SK-N-SH treated with all-trans-retinoic acid at 6 μM for 48 hours (cell line): ENCODE measurements around the gene FCF1.

Experiments used
- ATAC-seq: fragments of 200-7000 bp; cut with Tn5 transposase; 3 replicates; pipeline ENCODE4 v1.9.1; 2020; ENCODE audit warnings: mild to moderate bottlenecking, moderate library complexity
- BACH2 ChIP-seq: fragments of 250-450 bp; sonication (Bioruptor Pico); IDR thresholded peaks from 2 replicates; pipeline ENCODE4 v1.9.0; 2021; ENCODE audit warnings: mild to moderate bottlenecking, borderline replicate concordance
- CSDC2 ChIP-seq: fragments of 250-450 bp; sonication (Bioruptor Pico); IDR thresholded peaks from 2 replicates; pipeline ENCODE4 v1.5.0; 2020; ENCODE audit warnings: mild to moderate bottlenecking, moderate library complexity
- ESRRG ChIP-seq: fragments of 250-450 bp; sonication (Bioruptor Pico); IDR thresholded peaks from 2 replicates; pipeline ENCODE4 v1.6.1; 2021; ENCODE audit warnings: mild to moderate bottlenecking
- GLIS3 ChIP-seq: fragments of 250-450 bp; sonication (Bioruptor Pico); IDR thresholded peaks from 2 replicates; pipeline ENCODE4 v1.5.0; 2020; ENCODE audit warnings: mild to moderate bottlenecking, moderate library complexity
- ISL1 ChIP-seq: fragments of 250-450 bp; sonication (Bioruptor Pico); IDR thresholded peaks from 2 replicates; pipeline ENCODE4 v2.1.2; 2022; ENCODE audit warnings: mild to moderate bottlenecking, moderate library complexity
- OSR1 ChIP-seq: fragments of 250-450 bp; sonication (Bioruptor Pico); IDR thresholded peaks from 2 replicates; pipeline ENCODE4 v1.8.0; 2022; ENCODE audit warnings: moderate library complexity, mild to moderate bottlenecking, inconsistent platforms
- PPARA ChIP-seq: fragments of 250-450 bp; sonication (Bioruptor Pico); IDR thresholded peaks from 2 replicates; pipeline ENCODE4 v1.5.0; 2020; ENCODE audit warnings: mild to moderate bottlenecking, borderline replicate concordance
- RARB ChIP-seq: fragments of 250-450 bp; sonication (Bioruptor Pico); IDR thresholded peaks from 2 replicates; pipeline ENCODE4 v1.8.0; 2021; ENCODE audit warnings: mild to moderate bottlenecking, moderate library complexity
- SNAI2 ChIP-seq: fragments of 250-450 bp; sonication (Bioruptor Pico); IDR thresholded peaks from 2 replicates; pipeline ENCODE4 v1.5.0; 2020; ENCODE audit warnings: mild to moderate bottlenecking, moderate library complexity
- TCF4 ChIP-seq: fragments of 250-450 bp; sonication (Bioruptor Pico); IDR thresholded peaks from 2 replicates; pipeline ENCODE4 v1.8.0; 2021; ENCODE audit warnings: mild to moderate bottlenecking, moderate library complexity, borderline replicate concordance
- TOX ChIP-seq: fragments of 250-450 bp; sonication (Bioruptor Pico); IDR thresholded peaks from 2 replicates; pipeline ENCODE4 v1.8.0; 2021; ENCODE audit warnings: mild to moderate bottlenecking, moderate library complexity, borderline replicate concordance
- ZC3H10 ChIP-seq: fragments of 250-450 bp; sonication (Bioruptor Pico); IDR thresholded peaks from 2 replicates; pipeline ENCODE4 v1.5.1; 2021; ENCODE audit warnings: mild to moderate bottlenecking, moderate library complexity
- ZFP3 ChIP-seq: fragments of 250-450 bp; sonication (Bioruptor Pico); IDR thresholded peaks from 2 replicates; pipeline ENCODE4 v1.5.0; 2020; ENCODE audit warnings: mild to moderate bottlenecking, moderate library complexity
- ZFP30 ChIP-seq: fragments of 450-650 bp; formaldehyde crosslinking; IDR thresholded peaks from 2 replicates; pipeline ENCODE4 v1.5.0; 2022; ENCODE audit warnings: mild to moderate bottlenecking, moderate library complexity
- ZNF565 ChIP-seq: fragments of 450-650 bp; formaldehyde crosslinking; conservative IDR thresholded peaks from 2 replicates; pipeline ENCODE4 v1.5.0; 2020; ENCODE audit warnings: low read depth, mild to moderate bottlenecking, moderate library complexity
- ZNF70 ChIP-seq: fragments of 450-650 bp; formaldehyde crosslinking; IDR thresholded peaks from 2 replicates; pipeline ENCODE4 v1.5.0; 2020; ENCODE audit warnings: mild to moderate bottlenecking, moderate library complexity
- ZNF8 ChIP-seq: fragments of 450-650 bp; formaldehyde crosslinking; IDR thresholded peaks from 2 replicates; pipeline ENCODE4 v1.5.0; 2020; ENCODE audit warnings: mild to moderate bottlenecking, moderate library complexity
- TF ChIP-seq, protein P1 (sequence below): fragments of 250-450 bp; sonication (Bioruptor Pico); IDR thresholded peaks from 2 replicates; pipeline ENCODE4 v1.5.1; 2020; ENCODE audit warnings: low read depth, mild to moderate bottlenecking, moderate library complexity
- TF ChIP-seq, protein P2 (sequence below): fragments of 250-450 bp; sonication (Bioruptor Pico); IDR thresholded peaks from 2 replicates; pipeline ENCODE4 v1.8.0; 2020; ENCODE audit warnings: mild to moderate bottlenecking, moderate library complexity, borderline replicate concordance
- TF ChIP-seq, protein P3 (sequence below): fragments of 250-450 bp; sonication (Bioruptor Pico); IDR thresholded peaks from 2 replicates; pipeline ENCODE4 v1.5.0; 2020; ENCODE audit warnings: mild to moderate bottlenecking, moderate library complexity
- TF ChIP-seq, protein P4 (sequence below): fragments of 250-450 bp; sonication (Bioruptor Pico); IDR thresholded peaks from 2 replicates; pipeline ENCODE4 v1.5.1; 2021; ENCODE audit warnings: mild to moderate bottlenecking, moderate library complexity
- TF ChIP-seq, protein P5 (sequence below): fragments of 250-450 bp; sonication (Bioruptor Pico); IDR thresholded peaks from 2 replicates; pipeline ENCODE4 v1.8.0; 2021; ENCODE audit warnings: low read depth, mild to moderate bottlenecking, moderate library complexity, borderline replicate concordance

Gene FCF1

DNA sequence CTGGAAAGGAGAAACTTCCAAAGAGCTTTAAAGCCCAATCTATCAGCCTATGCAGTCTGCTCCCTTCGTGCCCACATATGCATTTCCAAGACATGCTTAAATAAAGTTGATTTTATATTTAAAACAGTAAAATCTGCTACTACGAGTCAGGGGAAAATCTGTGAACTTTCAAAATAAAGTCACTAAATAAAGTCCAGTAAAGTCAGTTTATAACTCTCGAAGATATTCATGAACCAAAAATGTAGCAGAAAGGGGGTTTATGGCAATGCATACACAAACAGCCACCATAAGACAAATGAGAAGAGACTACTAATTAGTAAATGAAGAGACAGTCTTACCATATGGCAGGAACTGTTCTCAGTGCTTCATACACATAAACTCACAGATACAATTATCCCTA, 19.8 kb upstream of the FCF1 start:
- TF ChIP-seq PPARA (CRISPR knock-in tag) = no peak
- TF ChIP-seq TCF4 (CRISPR knock-in tag) = no peak
- no peak for TF ChIP-seq TOX (CRISPR knock-in tag)
- TF ChIP-seq, protein P1, sequence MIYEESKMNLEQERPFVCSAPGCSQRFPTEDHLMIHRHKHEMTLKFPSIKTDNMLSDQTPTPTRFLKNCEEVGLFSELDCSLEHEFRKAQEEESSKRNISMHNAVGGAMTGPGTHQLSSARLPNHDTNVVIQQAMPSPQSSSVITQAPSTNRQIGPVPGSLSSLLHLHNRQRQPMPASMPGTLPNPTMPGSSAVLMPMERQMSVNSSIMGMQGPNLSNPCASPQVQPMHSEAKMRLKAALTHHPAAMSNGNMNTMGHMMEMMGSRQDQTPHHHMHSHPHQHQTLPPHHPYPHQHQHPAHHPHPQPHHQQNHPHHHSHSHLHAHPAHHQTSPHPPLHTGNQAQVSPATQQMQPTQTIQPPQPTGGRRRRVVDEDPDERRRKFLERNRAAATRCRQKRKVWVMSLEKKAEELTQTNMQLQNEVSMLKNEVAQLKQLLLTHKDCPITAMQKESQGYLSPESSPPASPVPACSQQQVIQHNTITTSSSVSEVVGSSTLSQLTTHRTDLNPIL (CRISPR knock-in tag) = no peak
- no peak for TF ChIP-seq OSR1 (CRISPR knock-in tag)
- TF ChIP-seq ZNF565 (CRISPR knock-in tag) = no peak
- no peak for TF ChIP-seq BACH2 (CRISPR knock-in tag)
- TF ChIP-seq ZC3H10 = no peak
- TF ChIP-seq ESRRG (CRISPR knock-in tag) = no peak
- TF ChIP-seq, protein P2, sequence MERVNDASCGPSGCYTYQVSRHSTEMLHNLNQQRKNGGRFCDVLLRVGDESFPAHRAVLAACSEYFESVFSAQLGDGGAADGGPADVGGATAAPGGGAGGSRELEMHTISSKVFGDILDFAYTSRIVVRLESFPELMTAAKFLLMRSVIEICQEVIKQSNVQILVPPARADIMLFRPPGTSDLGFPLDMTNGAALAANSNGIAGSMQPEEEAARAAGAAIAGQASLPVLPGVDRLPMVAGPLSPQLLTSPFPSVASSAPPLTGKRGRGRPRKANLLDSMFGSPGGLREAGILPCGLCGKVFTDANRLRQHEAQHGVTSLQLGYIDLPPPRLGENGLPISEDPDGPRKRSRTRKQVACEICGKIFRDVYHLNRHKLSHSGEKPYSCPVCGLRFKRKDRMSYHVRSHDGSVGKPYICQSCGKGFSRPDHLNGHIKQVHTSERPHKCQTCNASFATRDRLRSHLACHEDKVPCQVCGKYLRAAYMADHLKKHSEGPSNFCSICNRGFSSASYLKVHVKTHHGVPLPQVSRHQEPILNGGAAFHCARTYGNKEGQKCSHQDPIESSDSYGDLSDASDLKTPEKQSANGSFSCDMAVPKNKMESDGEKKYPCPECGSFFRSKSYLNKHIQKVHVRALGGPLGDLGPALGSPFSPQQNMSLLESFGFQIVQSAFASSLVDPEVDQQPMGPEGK = no peak
- TF ChIP-seq ISL1 (CRISPR knock-in tag) = no peak
- no peak for TF ChIP-seq RARB (CRISPR knock-in tag)
- TF ChIP-seq, protein P3, sequence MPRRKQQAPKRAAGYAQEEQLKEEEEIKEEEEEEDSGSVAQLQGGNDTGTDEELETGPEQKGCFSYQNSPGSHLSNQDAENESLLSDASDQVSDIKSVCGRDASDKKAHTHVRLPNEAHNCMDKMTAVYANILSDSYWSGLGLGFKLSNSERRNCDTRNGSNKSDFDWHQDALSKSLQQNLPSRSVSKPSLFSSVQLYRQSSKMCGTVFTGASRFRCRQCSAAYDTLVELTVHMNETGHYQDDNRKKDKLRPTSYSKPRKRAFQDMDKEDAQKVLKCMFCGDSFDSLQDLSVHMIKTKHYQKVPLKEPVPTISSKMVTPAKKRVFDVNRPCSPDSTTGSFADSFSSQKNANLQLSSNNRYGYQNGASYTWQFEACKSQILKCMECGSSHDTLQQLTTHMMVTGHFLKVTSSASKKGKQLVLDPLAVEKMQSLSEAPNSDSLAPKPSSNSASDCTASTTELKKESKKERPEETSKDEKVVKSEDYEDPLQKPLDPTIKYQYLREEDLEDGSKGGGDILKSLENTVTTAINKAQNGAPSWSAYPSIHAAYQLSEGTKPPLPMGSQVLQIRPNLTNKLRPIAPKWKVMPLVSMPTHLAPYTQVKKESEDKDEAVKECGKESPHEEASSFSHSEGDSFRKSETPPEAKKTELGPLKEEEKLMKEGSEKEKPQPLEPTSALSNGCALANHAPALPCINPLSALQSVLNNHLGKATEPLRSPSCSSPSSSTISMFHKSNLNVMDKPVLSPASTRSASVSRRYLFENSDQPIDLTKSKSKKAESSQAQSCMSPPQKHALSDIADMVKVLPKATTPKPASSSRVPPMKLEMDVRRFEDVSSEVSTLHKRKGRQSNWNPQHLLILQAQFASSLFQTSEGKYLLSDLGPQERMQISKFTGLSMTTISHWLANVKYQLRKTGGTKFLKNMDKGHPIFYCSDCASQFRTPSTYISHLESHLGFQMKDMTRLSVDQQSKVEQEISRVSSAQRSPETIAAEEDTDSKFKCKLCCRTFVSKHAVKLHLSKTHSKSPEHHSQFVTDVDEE = no peak
- TF ChIP-seq SNAI2 = no peak
- TF ChIP-seq GLIS3 (CRISPR knock-in tag) = no peak
- no peak for TF ChIP-seq CSDC2 (CRISPR knock-in tag)
- TF ChIP-seq, protein P4, sequence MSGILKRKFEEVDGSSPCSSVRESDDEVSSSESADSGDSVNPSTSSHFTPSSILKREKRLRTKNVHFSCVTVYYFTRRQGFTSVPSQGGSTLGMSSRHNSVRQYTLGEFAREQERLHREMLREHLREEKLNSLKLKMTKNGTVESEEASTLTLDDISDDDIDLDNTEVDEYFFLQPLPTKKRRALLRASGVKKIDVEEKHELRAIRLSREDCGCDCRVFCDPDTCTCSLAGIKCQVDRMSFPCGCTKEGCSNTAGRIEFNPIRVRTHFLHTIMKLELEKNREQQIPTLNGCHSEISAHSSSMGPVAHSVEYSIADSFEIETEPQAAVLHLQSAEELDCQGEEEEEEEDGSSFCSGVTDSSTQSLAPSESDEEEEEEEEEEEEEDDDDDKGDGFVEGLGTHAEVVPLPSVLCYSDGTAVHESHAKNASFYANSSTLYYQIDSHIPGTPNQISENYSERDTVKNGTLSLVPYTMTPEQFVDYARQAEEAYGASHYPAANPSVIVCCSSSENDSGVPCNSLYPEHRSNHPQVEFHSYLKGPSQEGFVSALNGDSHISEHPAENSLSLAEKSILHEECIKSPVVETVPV = no peak
- TF ChIP-seq, all 23 proteins: peak for 0
- ATAC-seq = no peak

DNA sequence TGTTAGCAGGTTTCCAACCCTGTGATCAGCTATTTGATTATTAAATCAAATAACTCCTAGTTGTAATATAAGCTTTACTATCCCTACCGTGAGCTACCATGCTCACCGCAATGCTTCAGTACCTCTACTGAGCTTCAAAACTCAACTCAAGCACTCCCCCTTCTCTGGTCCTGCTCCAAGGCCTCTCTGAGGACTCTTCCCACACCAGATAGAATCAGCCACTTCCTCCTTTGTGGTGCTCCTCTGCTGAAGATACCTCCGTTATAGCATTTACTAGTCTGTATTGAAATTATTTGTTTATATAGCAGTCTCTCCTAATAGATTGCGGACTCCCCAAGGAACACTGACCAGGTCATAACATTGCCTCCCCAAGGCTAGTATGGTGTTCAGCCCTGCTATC, 17.5 kb upstream of the FCF1 start:
- ATAC-seq = no peak
- no peak for TF ChIP-seq CSDC2 (CRISPR knock-in tag)
- TF ChIP-seq, protein P3 = no peak
- TF ChIP-seq, protein P1 (CRISPR knock-in tag) = no peak
- no peak for TF ChIP-seq ISL1 (CRISPR knock-in tag)
- no peak for TF ChIP-seq GLIS3 (CRISPR knock-in tag)
- no peak for TF ChIP-seq ZFP3
- no peak for TF ChIP-seq ZNF70 (CRISPR knock-in tag)
- TF ChIP-seq SNAI2 = no peak
- no peak for TF ChIP-seq ZNF8 (CRISPR knock-in tag)
- no peak for TF ChIP-seq RARB (CRISPR knock-in tag)
- TF ChIP-seq ZNF565 (CRISPR knock-in tag) = no peak
- TF ChIP-seq, protein P4 = no peak
- TF ChIP-seq, protein P2 = no peak
- TF ChIP-seq, protein P5, sequence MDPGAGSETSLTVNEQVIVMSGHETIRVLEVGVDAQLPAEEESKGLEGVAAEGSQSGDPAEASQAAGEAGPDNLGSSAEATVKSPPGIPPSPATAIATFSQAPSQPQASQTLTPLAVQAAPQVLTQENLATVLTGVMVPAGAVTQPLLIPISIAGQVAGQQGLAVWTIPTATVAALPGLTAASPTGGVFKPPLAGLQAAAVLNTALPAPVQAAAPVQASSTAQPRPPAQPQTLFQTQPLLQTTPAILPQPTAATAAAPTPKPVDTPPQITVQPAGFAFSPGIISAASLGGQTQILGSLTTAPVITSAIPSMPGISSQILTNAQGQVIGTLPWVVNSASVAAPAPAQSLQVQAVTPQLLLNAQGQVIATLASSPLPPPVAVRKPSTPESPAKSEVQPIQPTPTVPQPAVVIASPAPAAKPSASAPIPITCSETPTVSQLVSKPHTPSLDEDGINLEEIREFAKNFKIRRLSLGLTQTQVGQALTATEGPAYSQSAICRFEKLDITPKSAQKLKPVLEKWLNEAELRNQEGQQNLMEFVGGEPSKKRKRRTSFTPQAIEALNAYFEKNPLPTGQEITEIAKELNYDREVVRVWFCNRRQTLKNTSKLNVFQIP (CRISPR knock-in tag) = no peak
- no peak for TF ChIP-seq TCF4 (CRISPR knock-in tag)
- TF ChIP-seq OSR1 (CRISPR knock-in tag) = no peak
- no peak for TF ChIP-seq BACH2 (CRISPR knock-in tag)
- no peak for TF ChIP-seq TOX (CRISPR knock-in tag)
- no peak for TF ChIP-seq ZFP30
- TF ChIP-seq, all 23 proteins: peak for 0
